Right lobe of liver (tissue), 6 donors: ENCODE data around the gene ZNF275. TPM values are rescaled to one million over a fixed set of nuclear protein-coding genes. Genes with fewer than 3 reads are reported as not detected.

Experiments
- ATAC-seq, 4 donors: fragments of 200-7000 bp; cut with Tn5 transposase; one replicate each; pipeline ENCODE4 v1.9.1; 2020; ENCODE audit warnings: mild to moderate bottlenecking in 4 of 4, moderate library complexity in 4 of 4
- DNase-seq, 3 donors: peaks; one replicate each; pipeline ENCODE4 v3.0.0-alpha.2; 2020
- H3K27ac ChIP-seq, 3 donors: fragments of 200-600 bp; one replicate each; pipeline ENCODE4 v1.8.0; 2022
- H3K27me3 ChIP-seq, 2 donors: fragments of 200-600 bp; one replicate each; pipeline ENCODE4 v1.8.0; 2022
- H3K36me3 ChIP-seq, 4 donors: fragments of 200-600 bp; sonication (generic) in 1 of 4; one replicate each; pipeline versions ENCODE4 v1.5.1 to v1.8.0; 2017 to 2022; ENCODE audit warnings: control low read depth in 1 of 4
- H3K4me1 ChIP-seq, 4 donors: fragments of 200-600 bp; sonication (generic) in 1 of 4; one replicate each; pipeline versions ENCODE4 v1.5.1 to v1.8.0; 2017 to 2022; ENCODE audit warnings: control low read depth in 1 of 4
- H3K4me3 ChIP-seq, 3 donors: fragments of 200-600 bp; one replicate each; pipeline ENCODE4 v1.8.0; 2022
- H3K9me3 ChIP-seq, 4 donors: fragments of 200-600 bp; sonication (generic) in 1 of 4; one replicate each; pipeline versions ENCODE4 v1.5.1 to v1.8.0; 2017 to 2022; ENCODE audit warnings: control low read depth in 1 of 4
- POLR2A ChIP-seq: fragments of 450-650 bp; IDR thresholded peaks from one replicate; pipeline ENCODE4 v1.6.1; 2017; ENCODE audit warnings: antibody characterized with exemption, mild to moderate bottlenecking
- WGBS: methylation state at CpG from one replicate; pipeline ENCODE4 v1.1.6; 2018; ENCODE audit warnings: low coverage, low lambda C conversion rate; ENCODE audit not compliant: insufficient coverage; ENCODE audit errors: missing lambda C conversion rate; 5-methylcytosine and 5-hydroxymethylcytosine counted together
- intact Hi-C, 2 donors: fragments of 100-400 bp; cut with DNase I; formaldehyde crosslinking; loops; one replicate each; pipeline versions ENCODE4 v1.11.2 to v1.14.1; 2022
- total RNA-seq, 6 experiments: library from RNA; depleted of rRNA in 2 of 6; stranded (reverse); fragments of >200 nt in 2 of 6; fragmentation: NEBNext Ultra II Directional in 3 of 6; extraction: Animal tissue kit (Norgen Biotek cat#: 25700) in 3 of 6; gene quantifications; one replicate each; pipeline versions ENCODE4 v1.1.0 to v1.2.4, GENCODE V29; 2016 to 2023
- TF ChIP-seq, protein P1 (sequence below), 4 donors: fragments of 200-600 bp in 3 of 4; fragments of 450-650 bp in 1 of 4; IDR thresholded peaks; one replicate each; pipeline versions ENCODE4 v1.5.1 to v1.8.0; 2016 to 2022; ENCODE audit warnings: antibody characterized with exemption in 4 of 4, mild to moderate bottlenecking in 2 of 4
- donor health status: DM: no; HTN: yes; CAD: no.
- donor health status: DM: no; HTN: no; CAD: no.
- donor health status: DM: no; HTN: no; CAD: no.
- donor health status: DM: no; HTN: yes; CAD: no.
- donor health status: DM: no; HTN: yes; CAD: no.

The ZNF275 gene
- total RNA-seq, 6 experiments from 2014 or later = 8.1 to 12.0 (median 10.3) TPM

DNA sequence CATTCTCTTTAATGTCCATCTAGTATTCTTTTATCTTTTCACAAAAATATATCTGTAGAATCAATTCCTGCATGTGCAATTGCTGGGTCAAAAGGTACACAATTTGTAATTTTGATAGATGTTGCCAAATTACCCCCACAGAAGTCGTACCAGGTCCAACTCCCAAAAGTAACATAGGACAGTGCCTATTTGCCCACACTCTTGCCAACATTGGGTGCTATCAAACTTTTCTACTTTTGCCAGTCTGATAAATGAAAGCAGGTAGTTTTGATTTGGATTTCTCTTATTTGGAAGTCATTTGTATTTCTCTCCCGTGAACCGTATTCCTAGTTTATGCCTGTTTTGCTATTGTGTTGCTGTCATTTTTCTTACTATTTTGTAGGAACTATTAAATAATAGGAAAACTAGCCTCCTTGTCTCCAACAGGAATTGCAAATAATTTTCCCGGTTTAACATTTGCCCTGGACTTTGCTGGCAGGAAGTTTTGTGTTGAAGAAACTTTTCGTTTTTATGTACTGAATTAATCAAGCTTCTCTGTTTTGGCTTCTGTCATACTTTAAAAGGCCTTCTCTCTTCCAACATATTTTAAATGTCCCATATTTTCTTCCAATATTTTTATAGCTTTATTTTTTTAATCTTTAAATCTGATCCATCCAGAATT, 33.1 kb downstream of the ZNF275 start:
- intact Hi-C loops = no loop called here
- Histone ChIP-seq H3K9me3 (no peaks in the 10 kb centered on the region), H3K27ac (peak overlapping the region in 1 of 3 donors; percentile 3), H3K36me3 (no peaks in the 10 kb centered on the region), H3K4me1 (no peaks in the 10 kb centered on the region), H3K4me3 (no peak overlapping the region), H3K27me3 (no peaks in the 10 kb centered on the region)
- ATAC-seq (peak in 3 of 4 donors; percentile 38 to 74 (median 62)), DNase-seq (no peak)
- no peak for TF ChIP-seq POLR2A
- TF ChIP-seq, protein P1, sequence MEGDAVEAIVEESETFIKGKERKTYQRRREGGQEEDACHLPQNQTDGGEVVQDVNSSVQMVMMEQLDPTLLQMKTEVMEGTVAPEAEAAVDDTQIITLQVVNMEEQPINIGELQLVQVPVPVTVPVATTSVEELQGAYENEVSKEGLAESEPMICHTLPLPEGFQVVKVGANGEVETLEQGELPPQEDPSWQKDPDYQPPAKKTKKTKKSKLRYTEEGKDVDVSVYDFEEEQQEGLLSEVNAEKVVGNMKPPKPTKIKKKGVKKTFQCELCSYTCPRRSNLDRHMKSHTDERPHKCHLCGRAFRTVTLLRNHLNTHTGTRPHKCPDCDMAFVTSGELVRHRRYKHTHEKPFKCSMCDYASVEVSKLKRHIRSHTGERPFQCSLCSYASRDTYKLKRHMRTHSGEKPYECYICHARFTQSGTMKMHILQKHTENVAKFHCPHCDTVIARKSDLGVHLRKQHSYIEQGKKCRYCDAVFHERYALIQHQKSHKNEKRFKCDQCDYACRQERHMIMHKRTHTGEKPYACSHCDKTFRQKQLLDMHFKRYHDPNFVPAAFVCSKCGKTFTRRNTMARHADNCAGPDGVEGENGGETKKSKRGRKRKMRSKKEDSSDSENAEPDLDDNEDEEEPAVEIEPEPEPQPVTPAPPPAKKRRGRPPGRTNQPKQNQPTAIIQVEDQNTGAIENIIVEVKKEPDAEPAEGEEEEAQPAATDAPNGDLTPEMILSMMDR (IDR thresholded peaks at IDR 0.05) = no peak
- WGBS = 47% methylated on average over 5 of the region's 5 CpGs

- intact Hi-C loops = no loop called here
- ATAC-seq = no peak
- Histone ChIP-seq H3K36me3 (no peaks in the 10 kb centered on the region), H3K4me3 (no peak overlapping the region), H3K27ac (no peak overlapping the region), H3K9me3 (no peaks in the 10 kb centered on the region), H3K27me3 (no peaks in the 10 kb centered on the region), H3K4me1 (no peaks in the 10 kb centered on the region)
- DNase-seq = no peak
- TF ChIP-seq, protein P1 (IDR thresholded peaks at IDR 0.05) = no peak
- no peak for TF ChIP-seq POLR2A
- 45% methylated on average over 8 of the region's 8 CpGs for WGBS
Measured at GRCh38 chrX:153370293-153371055, 36.5 kb downstream of the ZNF275 start.

DNA sequence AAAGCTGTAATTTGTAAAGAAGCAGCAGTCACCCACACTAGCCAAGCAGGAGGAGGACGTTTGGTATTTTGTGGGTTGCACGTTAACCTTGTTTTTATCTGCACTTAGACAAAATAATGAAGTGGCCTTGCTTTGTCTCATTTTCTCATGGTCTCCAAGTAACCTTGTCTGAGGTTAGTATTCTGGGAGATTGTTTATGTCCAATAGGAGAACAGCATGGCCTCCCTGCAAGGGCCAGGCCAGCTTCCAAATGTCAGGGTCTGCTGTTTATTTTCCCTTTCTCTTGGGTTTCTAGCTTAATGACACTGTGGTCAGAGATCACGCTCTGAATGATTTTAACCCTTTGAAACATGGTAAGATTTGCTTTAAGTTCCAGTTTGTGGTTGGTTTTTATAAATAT, 37.3 kb downstream of the ZNF275 start:
- Histone ChIP-seq H3K4me3 (no peak overlapping the region), H3K27ac (no peak overlapping the region), H3K4me1 (no peaks in the 10 kb centered on the region), H3K36me3 (no peaks in the 10 kb centered on the region), H3K9me3 (no peaks in the 10 kb centered on the region), H3K27me3 (no peaks in the 10 kb centered on the region)
- TF ChIP-seq POLR2A = no peak
- TF ChIP-seq, protein P1 (IDR thresholded peaks at IDR 0.05) = no peak
- 40% methylated on average over 3 of the region's 3 CpGs for WGBS
- DNase-seq (no peak), ATAC-seq (no peak)
- intact Hi-C loops = no loop called here

GRCh38 chrX:153372949-153373348, 39.0 kb downstream of the ZNF275 start:
- DNase-seq = no peak

More at GRCh38 chrX:153372949-153373348, 39.0 kb downstream of the ZNF275 start:
- intact Hi-C loops = no loop called here
- H3K27ac ChIP-seq = no peak overlapping the region
- H3K4me1 ChIP-seq = no peaks in the 10 kb centered on the region
- H3K4me3 ChIP-seq = no peak overlapping the region
- no peak for TF ChIP-seq POLR2A
- TF ChIP-seq, protein P1 (IDR thresholded peaks at IDR 0.05) = no peak
- no peaks in the 10 kb centered on the region for H3K9me3 ChIP-seq
- no peaks in the 10 kb centered on the region for H3K36me3 ChIP-seq
- H3K27me3 ChIP-seq = no peaks in the 10 kb centered on the region
- ATAC-seq = no peak
